Psoas muscle (tissue), 8 donors: Measurements from ENCODE around the gene COX5A. TPM values are rescaled to one million over a fixed set of nuclear protein-coding genes. Genes with fewer than 3 reads are reported as not detected.

Experiments
- ATAC-seq, 4 donors: fragments of 200-7000 bp; cut with Tn5 transposase; one replicate each; pipeline ENCODE4 v1.9.1; 2020; ENCODE audit warnings: moderate library complexity in 3 of 4, mild to moderate bottlenecking in 2 of 4
- DNase-seq, 2 donors: peaks; one replicate each; pipeline ENCODE4 v3.0.0-alpha.2; 2020
- H3K27ac ChIP-seq: fragments of 200-600 bp; one replicate; pipeline ENCODE4 v1.8.0; 2022
- H3K27me3 ChIP-seq, 3 donors: fragments of 200-600 bp in 1 of 3; one replicate each; pipeline versions ENCODE4 v1.6.1 to v1.8.0; 2013 to 2022; ENCODE audit warnings: low read length in 2 of 3, mild to moderate bottlenecking in 2 of 3, moderate library complexity in 1 of 3; ENCODE audit not compliant: insufficient read depth in 3 of 3
- H3K36me3 ChIP-seq, 2 donors: fragments of 200-600 bp in 1 of 2; one replicate each; pipeline versions ENCODE4 v1.6.1 to v1.8.0; 2013 to 2022; ENCODE audit warnings: low read depth in 1 of 2, mild to moderate bottlenecking in 1 of 2, moderate library complexity in 1 of 2; ENCODE audit not compliant: insufficient read depth in 1 of 2
- H3K4me1 ChIP-seq: fragments of 200-600 bp; one replicate; pipeline ENCODE4 v1.8.0; 2022
- H3K4me3 ChIP-seq: fragments of 200-600 bp; one replicate; pipeline ENCODE4 v1.8.0; 2022; ENCODE audit warnings: mild to moderate bottlenecking
- H3K9me3 ChIP-seq: fragments of 200-600 bp; one replicate; pipeline ENCODE4 v1.8.0; 2022
- WGBS, 3 donors: extraction: QIAGEN DNeasy Blood & Tissue Kit; methylation state at CpG; one replicate each; pipeline versions ENCODE4 v1.1.6 to v1.1.7; 2013; 5-methylcytosine and 5-hydroxymethylcytosine counted together
- intact Hi-C, 2 donors: fragments of 100-400 bp; cut with DNase I; formaldehyde crosslinking; loops; one replicate each; pipeline versions ENCODE4 v1.11.0 to v1.14.2; 2022
- polyA plus RNA-seq, 3 donors: library from polyadenylated mRNA; stranded (reverse); fragments of 200-250 nt; gene quantifications; one replicate each; pipeline ENCODE4 v1.2.3, GENCODE V29; 2013
- total RNA-seq, 4 donors: library from RNA; stranded (reverse); fragmentation: NEBNext Ultra II Directional in 2 of 4; extraction: Animal tissue kit (Norgen Biotek cat#: 25700) in 2 of 4; gene quantifications; one replicate each; pipeline versions ENCODE4 v1.2.1 to v1.2.4, GENCODE V29; 2021 to 2023
- TF ChIP-seq, protein P1 (sequence below): fragments of 200-600 bp; IDR thresholded peaks from one replicate; pipeline ENCODE4 v1.8.0; 2022; ENCODE audit warnings: antibody characterized with exemption
- donor health status: healthy with polysubstance abuse.
- donor health status: DM: no; HTN: no; CAD: no; lungs with moderate emphysema.
- donor health status: Bipolar disorder and iron deficiency.
- donor health status: healthy.
- donor health status: DM: yes; HTN: yes; CAD: no.
- donor health status: DM: no; HTN: no; CAD: no.
- donor health status: DM: no; HTN: no; CAD: no.
- donor health status: DM: yes; HTN: yes; CAD: no.

The COX5A gene
- total and polyA plus RNA-seq, 7 donors = 635 to 1,651 (median 910) TPM

DNA sequence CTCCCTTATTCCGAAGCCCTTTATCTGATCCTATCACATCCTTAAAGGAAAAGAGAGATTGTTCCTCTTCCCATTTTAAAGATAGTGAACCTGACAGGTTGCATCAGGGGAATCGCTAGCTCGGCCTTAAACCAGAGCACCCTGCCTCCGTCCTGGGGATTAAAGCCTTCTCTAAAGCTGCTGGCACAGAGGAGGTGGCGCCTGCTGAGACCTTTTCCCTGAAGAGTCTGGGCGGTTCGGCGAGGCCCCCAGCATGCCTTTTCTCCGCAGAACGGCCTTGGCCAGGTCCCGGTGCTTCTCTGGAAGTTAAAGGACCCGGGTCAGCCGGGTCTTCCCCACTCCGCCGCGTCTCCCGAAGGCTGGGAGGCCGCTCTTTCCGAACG, 31.8 kb downstream of the COX5A start:
- TF ChIP-seq, protein P1, sequence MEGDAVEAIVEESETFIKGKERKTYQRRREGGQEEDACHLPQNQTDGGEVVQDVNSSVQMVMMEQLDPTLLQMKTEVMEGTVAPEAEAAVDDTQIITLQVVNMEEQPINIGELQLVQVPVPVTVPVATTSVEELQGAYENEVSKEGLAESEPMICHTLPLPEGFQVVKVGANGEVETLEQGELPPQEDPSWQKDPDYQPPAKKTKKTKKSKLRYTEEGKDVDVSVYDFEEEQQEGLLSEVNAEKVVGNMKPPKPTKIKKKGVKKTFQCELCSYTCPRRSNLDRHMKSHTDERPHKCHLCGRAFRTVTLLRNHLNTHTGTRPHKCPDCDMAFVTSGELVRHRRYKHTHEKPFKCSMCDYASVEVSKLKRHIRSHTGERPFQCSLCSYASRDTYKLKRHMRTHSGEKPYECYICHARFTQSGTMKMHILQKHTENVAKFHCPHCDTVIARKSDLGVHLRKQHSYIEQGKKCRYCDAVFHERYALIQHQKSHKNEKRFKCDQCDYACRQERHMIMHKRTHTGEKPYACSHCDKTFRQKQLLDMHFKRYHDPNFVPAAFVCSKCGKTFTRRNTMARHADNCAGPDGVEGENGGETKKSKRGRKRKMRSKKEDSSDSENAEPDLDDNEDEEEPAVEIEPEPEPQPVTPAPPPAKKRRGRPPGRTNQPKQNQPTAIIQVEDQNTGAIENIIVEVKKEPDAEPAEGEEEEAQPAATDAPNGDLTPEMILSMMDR = no peak
- Histone ChIP-seq H3K9me3 (no peaks in the 10 kb centered on the region), H3K27me3 (no peaks in the 10 kb centered on the region), H3K27ac (peak overlapping the region; percentile 93), H3K36me3 (peaks cover 5 to 47% of the 10 kb centered on the region in 2 donors), H3K4me1 (peaks cover 24% of the 10 kb centered on the region), H3K4me3 (peak overlapping the region; percentile 83)
- intact Hi-C loops = loop anchor here in 1 of 2 donors (5.0 kb wide), 1 partner anchor 64 kb away; the partner anchor contains the start of gene ULK3
- ATAC-seq (peak; percentile 20 to 51 (median 35)), DNase-seq (peak in 1 of 2 donors; percentile 60)
- WGBS, 3 donors = 0 to 1% (median 1%) methylated on average over 20 of the region's 20 CpGs

DNA sequence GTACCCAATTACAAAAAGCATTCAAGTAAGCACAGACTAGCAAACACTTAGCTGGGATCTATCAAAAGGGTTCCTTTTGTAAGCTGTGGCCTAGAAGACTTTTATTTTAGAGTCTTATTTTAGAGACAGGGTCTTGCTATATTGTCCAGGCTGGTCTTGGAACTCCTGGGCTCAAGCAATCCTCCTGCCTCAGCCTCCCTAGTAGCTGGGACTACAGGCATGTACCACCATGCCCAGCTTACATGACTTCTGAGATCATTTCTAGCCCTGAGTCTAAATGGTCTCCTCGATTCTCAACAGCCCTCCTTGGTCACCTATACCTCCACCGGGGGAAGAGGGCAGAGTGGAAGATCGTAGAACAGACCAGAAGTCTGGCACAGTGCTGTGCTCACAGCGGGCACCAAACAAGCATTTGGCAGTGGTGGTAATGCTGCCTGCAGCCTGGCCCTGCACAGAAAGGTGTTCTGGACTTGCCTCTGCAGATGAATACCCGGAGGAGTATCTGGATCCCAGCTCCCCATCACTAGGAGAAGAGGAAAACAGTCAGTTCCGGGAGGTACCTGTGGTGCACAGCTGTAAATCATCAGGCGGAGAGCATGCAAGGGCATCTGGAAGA, 33.6 kb downstream of the COX5A start:
- H3K27me3 ChIP-seq = no peaks in the 10 kb centered on the region
- intact Hi-C loops = loop anchor here in 1 of 2 donors (5.0 kb wide), 1 partner anchor 47 kb away; no protein-coding TSS in a partner anchor
- no peaks in the 10 kb centered on the region for H3K9me3 ChIP-seq
- no peak overlapping the region for H3K27ac ChIP-seq
- TF ChIP-seq, protein P1 = no peak
- peaks cover 24% of the 10 kb centered on the region for H3K4me1 ChIP-seq
- H3K4me3 ChIP-seq = no peak overlapping the region
- peaks cover 11 to 57% of the 10 kb centered on the region in 2 donors for H3K36me3 ChIP-seq
- 88 to 92% (median 92%) methylated on average over 7 of the region's 7 CpGs for WGBS, 3 donors
- ATAC-seq (no peak), DNase-seq (no peak)

DNA sequence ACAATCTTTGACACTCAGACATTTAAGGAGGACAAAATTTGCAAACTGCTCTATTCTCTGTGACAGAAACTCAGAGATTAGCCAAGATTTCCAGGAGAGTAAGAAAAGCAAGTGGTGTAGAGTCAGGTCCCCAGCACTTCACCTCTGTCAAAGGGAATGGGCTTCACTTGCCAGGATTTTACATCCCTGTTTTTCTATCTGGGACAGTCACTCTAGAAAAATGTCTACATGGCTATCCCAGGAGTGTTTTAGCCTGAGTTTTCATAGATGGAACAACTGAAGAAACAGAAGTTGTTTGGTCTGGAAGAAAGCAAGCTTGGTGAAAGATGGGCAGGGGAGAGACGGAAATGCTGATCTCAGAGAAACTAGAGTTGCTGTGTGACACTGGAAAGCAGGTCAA, 34.2 kb downstream of the COX5A start:
- no peaks in the 10 kb centered on the region for H3K27me3 ChIP-seq
- 87 to 100% (median 97%) methylated on average over 1 of the region's 1 CpG for WGBS, 3 donors
- H3K27ac ChIP-seq = no peak overlapping the region
- intact Hi-C loops = loop anchor here in 1 of 2 donors (5.0 kb wide), 1 partner anchor 46 kb away; no protein-coding TSS in a partner anchor
- H3K4me3 ChIP-seq = no peak overlapping the region
- peaks cover 11 to 63% of the 10 kb centered on the region in 2 donors for H3K36me3 ChIP-seq
- H3K9me3 ChIP-seq = no peaks in the 10 kb centered on the region
- peaks cover 24% of the 10 kb centered on the region for H3K4me1 ChIP-seq
- ATAC-seq (no peak), DNase-seq (no peak)
- TF ChIP-seq, protein P1 = no peak

DNA sequence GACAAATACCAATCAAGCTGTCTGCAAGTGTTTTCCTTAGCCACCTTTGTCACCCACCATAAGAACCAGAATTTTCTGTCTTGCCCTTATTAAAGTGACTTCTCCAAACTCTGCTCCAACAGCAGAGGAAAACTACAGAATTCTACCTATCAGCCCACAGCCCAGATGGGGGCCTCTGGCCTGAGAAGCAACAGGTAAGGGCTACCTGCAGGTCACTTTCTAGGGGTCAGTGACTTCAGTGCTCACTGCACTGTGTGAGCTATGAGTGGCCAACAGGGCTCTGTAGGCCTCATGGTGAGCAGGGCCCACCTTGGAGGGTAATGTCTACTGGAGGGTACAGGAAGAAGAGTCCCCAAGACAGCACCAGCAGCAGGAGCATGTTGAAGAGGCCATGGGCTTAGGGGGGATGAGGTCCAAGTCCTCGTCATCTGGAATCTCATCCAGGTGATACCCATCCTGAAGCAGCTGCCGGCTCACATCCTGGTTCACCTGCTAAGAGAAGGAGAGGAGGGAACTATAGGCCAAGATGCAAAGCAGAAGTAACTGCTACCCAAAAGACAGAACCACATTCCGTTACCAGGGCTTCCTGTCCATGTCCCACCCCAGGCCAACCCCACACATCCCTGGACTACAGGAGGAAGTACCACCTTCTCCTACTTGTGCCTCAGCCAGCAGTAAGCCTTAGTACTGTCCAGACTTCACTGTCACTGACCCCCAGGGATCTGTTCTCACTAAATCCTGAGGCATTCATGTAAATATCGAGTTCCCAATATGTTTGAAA, 35.4 kb downstream of the COX5A start:
- 86 to 89% (median 89%) methylated on average over 4 of the region's 4 CpGs for WGBS, 3 donors
- Histone ChIP-seq H3K27me3 (no peaks in the 10 kb centered on the region), H3K36me3 (peaks cover 18 to 75% of the 10 kb centered on the region in 2 donors), H3K4me1 (peaks cover 21% of the 10 kb centered on the region), H3K9me3 (no peaks in the 10 kb centered on the region), H3K4me3 (no peak overlapping the region), H3K27ac (no peak overlapping the region)
- no peak for ATAC-seq
- DNase-seq = no peak
- intact Hi-C loops = loop anchor here in 1 of 2 donors (5.0 kb wide), 1 partner anchor 45 kb away; no protein-coding TSS in a partner anchor
- TF ChIP-seq, protein P1 = no peak
